ENCODE data around the gene HEXIM2. TPM values are rescaled to one million over a fixed set of nuclear protein-coding genes. Genes with fewer than 3 reads are reported as not detected.

HEXIM2 gene
- total RNA-seq, 2 donors from 2014 or later = 7.1 to 27.0 TPM

- peaks cover 5% of the 10 kb centered on the region for H3K4me1 ChIP-seq (replicated peaks)
- H3K27me3 ChIP-seq (replicated peaks; ENCODE audit: insufficient read depth) = no peaks in the 10 kb centered on the region
- H3K27ac ChIP-seq = peak overlapping the region in 1 of 2 donors; percentile 97
- H3K9me3 ChIP-seq = no peaks in the 10 kb centered on the region
- WGBS = 74% methylated on average over 17 of the region's 17 CpGs
- peak overlapping the region in 1 of 2 donors; percentile 58 for H3K4me3 ChIP-seq
- no peak for DNase-seq (ENCODE audit: low spot score)
- TF ChIP-seq CTCF (IDR thresholded peaks at IDR 0.05) (no peak), POLR2AphosphoS5 (IDR thresholded peaks at IDR 0.05) (no peak)
- intact Hi-C loops (cut with DNase I) = loop anchor here (5.0 kb wide), 2 partner anchors 39 to 354 kb away; no protein-coding TSS in a partner anchor
- no peaks in the 10 kb centered on the region for H3K36me3 ChIP-seq
These were observed 30.7 kb upstream of the HEXIM2 start for GRCh38 chr17:45130681-45131615.

GRCh38 chr17:45131616-45132319 lies 29.9 kb upstream of the HEXIM2 start:
- H3K9me3 ChIP-seq = no peaks in the 10 kb centered on the region
- peak overlapping the region; percentile 58 to 86 for H3K4me3 ChIP-seq
- 10% methylated on average over 34 of the region's 46 CpGs for WGBS
- intact Hi-C loops (cut with DNase I) = loop anchor here (2.0 to 5.0 kb wide), 3 partner anchors 39 to 354 kb away; no protein-coding TSS in a partner anchor
- no peaks in the 10 kb centered on the region for H3K36me3 ChIP-seq
- no peak for DNase-seq (ENCODE audit: low spot score)
- peak overlapping the region; percentile 97 to 98 for H3K27ac ChIP-seq
- no peaks in the 10 kb centered on the region for H3K27me3 ChIP-seq (replicated peaks; ENCODE audit: insufficient read depth)
- H3K4me1 ChIP-seq (replicated peaks) = peaks cover 11% of the 10 kb centered on the region
- TF ChIP-seq CTCF (IDR thresholded peaks at IDR 0.05) = peak; percentile 79 to 88 (median 82)
- no peak for TF ChIP-seq POLR2A (IDR thresholded peaks at IDR 0.05)

GRCh38 chr17:45132320-45132571 lies 29.4 kb upstream of the HEXIM2 start, which contains the start of gene PLCD3:
TSS of gene PLCD3 (minus strand) at chr17:45132515. CDS start at chr17:45132410, 105 bp downstream.
- Histone ChIP-seq H3K27ac (peak within 1 kb of the TSS; percentile 97 to 98), H3K36me3 (no peaks in the 10 kb centered on the region), H3K27me3 (replicated peaks; ENCODE audit: insufficient read depth) (no peaks in the 10 kb centered on the region), H3K4me1 (replicated peaks) (peaks cover 11% of the 10 kb centered on the region), H3K9me3 (no peaks in the 10 kb centered on the region), H3K4me3 (peak within 1 kb of the TSS; percentile 58 to 86)
- 0% methylated on average over 5 of the region's 36 CpGs for WGBS
- no peak for TF ChIP-seq CTCF (IDR thresholded peaks at IDR 0.05)
- no peak for TF ChIP-seq POLR2A (IDR thresholded peaks at IDR 0.05)
- no peak for TF ChIP-seq POLR2AphosphoS5 (IDR thresholded peaks at IDR 0.05)
- no peak for DNase-seq (ENCODE audit: low spot score)
- intact Hi-C loops (cut with DNase I) = loop anchor here (2.0 to 5.0 kb wide), 3 partner anchors 40 to 355 kb away; no protein-coding TSS in a partner anchor

- H3K27ac ChIP-seq = peak overlapping the region; percentile 97 to 98
- no peaks in the 10 kb centered on the region for H3K9me3 ChIP-seq
- H3K36me3 ChIP-seq = no peaks in the 10 kb centered on the region
- intact Hi-C loops (cut with DNase I) = loop anchor here (2.0 to 5.0 kb wide), 3 partner anchors 41 to 356 kb away; no protein-coding TSS in a partner anchor
- peak; percentile 53 for TF ChIP-seq POLR2A (IDR thresholded peaks at IDR 0.05)
- peak; percentile 51 to 95 (median 76) for TF ChIP-seq CTCF (IDR thresholded peaks at IDR 0.05)
- TF ChIP-seq POLR2AphosphoS5 (IDR thresholded peaks at IDR 0.05) = peak; percentile 68
- peak; percentile 85 for DNase-seq (ENCODE audit: low spot score)
- no peaks in the 10 kb centered on the region for H3K27me3 ChIP-seq (replicated peaks; ENCODE audit: insufficient read depth)
- H3K4me1 ChIP-seq (replicated peaks) = peaks cover 11% of the 10 kb centered on the region
- H3K4me3 ChIP-seq = peak overlapping the region; percentile 58 to 86
- 1% methylated on average over 34 of the region's 71 CpGs for WGBS
These were observed 28.9 kb upstream of the HEXIM2 start for GRCh38 chr17:45132572-45133463.
